Kidney tubule cell (primary cell): ENCODE measurements around the gene EPHB2.

Experiments used
- DNase-seq: peaks from one replicate; pipeline ENCODE4 v3.0.0-alpha.2; 2018; ENCODE audit warnings: low spot score

Gene EPHB2

DNA sequence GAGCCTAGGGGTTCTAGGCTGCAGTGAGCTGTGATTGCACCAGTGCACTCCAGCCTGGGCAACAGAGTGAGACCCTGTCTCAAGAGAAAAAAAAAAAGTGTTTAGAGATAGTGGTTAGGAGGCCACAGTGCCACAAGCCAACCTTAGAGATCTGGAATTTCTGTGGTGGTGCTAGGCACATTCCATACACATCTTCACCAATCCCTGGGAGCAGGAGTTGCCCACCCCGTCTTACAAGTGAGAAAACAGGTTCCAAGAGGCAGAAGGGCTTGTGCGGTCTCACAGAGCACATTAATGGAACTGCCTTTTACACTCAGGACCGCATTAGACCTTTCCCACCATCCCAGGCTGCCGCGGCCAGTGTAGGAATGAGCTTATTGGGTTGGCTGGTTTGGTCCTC lies 93.2 kb downstream of the EPHB2 start:
- DNase-seq: peak; percentile 6

DNA sequence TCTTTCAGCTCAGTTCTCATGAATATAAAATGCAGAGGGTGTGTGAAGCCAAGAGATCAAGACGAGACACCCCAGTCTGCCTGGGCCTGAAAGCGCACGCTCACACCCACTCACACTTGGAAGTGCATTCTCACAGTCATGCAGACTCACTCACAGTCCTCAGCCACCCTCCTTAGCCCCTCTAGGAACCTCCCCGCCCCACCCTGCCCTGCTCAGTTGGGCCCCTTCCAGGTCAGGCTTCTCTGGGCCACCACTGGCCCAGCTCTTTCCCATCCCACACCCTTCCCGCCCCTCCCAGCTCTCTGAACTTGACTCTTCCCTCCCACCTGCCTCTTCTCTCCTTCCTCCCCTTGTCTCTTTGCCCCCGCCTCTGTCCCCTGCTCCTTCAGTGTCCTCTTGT lies 93.8 kb downstream of the EPHB2 start:
- no peak for DNase-seq

DNA sequence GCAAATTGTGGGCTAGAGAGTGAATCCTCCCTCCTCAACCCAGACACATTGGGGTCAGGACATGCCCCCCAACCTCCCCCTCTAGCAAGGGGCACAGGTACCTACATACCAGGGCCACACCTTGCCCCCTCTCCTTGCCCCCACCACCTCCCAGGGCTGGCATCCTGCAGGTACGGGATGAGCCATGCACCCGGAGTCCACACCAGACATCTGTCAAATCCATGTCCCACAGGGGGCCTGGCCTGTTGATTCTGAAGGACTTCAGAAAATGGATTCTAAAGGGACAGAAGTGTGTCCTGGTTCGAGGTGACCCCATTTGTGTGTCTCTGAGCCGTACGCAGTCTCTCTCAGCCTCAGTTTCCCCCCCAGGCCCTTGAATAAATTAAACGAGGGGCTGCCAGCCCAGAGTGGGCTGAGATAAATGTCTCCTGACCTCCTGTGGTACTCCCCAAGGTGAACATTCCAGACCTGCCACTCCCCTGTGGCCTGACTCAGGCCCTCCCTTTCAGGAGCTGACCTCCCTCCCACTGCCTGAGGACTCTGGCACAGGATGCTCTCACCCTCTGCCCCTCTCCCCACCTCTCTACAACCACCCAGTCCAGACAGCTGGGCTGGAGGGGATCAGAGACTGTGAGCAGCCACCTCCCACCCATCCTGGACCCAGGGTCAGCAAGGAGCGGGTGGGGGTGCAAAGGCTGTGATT lies 94.5 kb downstream of the EPHB2 start:
- DNase-seq: no peak

DNA sequence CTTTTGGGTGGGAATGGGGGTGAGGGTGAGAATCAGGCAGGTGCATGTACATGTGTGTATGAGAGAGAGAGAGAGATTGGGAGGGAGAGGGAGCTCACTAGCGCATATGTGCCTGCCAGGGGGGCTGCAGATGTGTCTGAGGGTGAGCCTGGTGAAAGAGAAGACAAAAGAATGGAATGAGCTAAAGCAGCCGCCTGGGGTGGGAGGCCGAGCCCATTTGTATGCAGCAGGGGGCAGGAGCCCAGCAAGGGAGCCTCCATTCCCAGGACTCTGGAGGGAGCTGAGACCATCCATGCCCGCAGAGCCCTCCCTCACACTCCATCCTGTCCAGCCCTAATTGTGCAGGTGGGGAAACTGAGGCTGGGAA lies 95.0 kb downstream of the EPHB2 start:
- no peak for DNase-seq

DNA sequence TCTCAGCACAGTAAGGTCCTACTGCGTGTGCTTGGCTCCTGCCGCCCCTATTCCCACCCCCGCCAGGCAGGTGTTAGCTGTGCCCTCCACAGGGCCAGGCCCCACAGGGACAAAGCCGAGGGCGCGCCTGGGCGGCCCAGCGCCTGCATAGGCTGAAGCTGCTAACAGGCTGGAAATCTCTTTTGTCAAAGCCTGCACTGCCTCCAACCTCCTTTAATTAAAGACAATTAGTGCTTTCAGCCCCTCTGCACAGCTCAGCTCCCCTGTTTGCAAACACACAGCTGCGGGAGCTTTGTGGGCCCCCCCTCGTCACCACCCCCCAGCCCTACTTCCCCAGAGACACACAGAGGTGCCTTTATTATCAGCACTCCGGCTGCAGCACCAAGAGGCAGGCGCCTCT lies 95.9 kb downstream of the EPHB2 start:
- no peak for DNase-seq

DNA sequence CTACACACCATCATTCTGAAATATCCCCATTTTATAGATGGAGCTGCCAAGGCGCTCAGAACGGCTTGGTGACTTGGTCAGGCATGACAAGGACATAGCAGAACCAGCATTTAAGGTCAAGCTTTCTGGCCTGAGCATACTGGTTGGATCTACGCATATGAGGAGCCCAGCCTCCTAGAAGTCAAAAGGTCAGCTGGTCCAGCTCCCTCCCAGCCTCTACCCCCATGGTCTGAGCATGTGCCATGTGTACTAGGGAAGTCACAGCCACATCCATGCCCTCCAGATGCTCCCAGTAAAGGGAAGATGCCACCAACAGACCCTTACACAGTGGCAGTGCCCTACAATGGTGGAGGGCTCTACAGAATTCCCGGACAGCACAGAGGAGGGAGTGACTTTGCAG lies 96.7 kb downstream of the EPHB2 start:
- no peak for DNase-seq

DNA sequence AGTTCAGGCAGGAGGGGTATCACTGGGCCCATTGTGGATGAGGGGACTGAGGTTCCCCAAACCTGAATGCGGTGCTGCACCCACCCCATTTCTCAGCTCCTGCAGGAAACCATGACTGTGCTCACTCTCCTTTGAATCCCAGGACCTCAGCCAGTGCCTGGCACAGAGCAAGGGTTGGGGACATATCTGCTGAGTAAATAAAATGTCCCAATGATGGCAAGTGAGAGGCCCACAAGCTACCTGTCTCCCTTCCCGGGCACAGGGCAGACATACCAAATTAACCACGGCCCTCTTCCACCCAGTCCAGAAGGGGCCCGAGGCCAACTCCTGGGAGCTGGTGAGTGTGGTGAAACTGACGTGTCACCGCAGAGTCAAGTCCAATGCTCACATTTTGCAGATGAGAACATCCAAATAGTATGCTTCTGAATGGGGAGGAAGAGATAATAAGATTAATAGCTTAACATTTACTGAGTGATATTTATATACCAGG lies 97.6 kb downstream of the EPHB2 start:
- peak; percentile 29 for DNase-seq

DNA sequence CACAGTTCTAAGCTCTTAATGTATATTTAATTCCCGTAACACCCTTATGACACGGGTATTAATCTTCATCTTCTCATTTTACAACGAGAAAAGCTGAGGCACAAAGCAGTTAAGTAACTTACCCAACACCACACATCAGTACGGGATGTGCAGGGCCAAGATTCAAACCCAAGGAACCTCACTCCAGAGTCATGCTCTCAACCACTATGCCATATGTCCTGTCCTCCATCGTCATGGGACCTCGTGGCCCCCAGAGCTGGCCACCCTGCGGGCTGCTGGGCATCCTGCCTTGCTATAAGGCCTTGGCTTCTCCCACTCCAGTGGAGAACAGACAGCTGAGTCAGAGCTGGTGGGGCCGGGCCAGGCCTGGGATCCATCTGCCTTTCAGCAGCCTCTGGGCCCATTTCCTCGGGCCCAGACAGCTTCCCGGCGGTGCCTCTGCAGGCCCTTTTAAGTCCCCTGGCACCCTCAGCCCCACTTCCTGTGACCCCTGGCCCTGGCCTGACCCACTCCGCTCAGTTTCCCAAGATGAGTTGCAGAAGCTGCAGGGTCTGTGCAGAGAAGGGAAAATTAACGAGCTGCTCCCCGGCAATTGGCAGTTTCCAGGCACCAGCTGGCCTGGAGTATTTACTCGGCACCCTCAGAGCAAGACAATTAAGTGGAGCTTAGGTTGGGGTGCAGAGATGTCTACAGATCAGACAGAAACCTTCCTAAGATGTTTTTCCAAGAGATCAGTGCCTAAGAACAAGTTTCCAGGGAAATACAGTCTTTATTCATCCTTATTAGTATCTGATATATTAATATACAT lies 98.2 kb downstream of the EPHB2 start:
- no peak for DNase-seq

DNA sequence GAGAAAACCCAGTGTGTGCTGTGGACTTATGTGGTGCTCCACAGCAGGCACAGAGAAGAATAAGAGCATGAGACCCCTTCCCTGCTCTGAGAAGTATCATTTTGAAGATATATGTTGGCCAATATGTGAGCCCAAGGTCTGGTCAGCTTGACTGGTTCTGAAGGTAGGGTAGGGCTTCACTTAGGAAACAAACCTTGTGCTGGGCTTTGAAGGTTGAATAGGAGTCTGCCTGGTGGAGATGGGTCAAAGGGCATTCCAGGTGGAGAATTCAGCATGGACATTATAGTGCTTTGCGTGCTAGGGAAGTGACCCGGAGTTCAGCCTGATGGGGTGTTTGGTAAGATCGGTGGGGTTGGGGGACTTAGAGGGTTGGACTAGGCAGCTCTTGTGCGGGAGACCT lies 99.1 kb downstream of the EPHB2 start:
- DNase-seq: no peak

DNA sequence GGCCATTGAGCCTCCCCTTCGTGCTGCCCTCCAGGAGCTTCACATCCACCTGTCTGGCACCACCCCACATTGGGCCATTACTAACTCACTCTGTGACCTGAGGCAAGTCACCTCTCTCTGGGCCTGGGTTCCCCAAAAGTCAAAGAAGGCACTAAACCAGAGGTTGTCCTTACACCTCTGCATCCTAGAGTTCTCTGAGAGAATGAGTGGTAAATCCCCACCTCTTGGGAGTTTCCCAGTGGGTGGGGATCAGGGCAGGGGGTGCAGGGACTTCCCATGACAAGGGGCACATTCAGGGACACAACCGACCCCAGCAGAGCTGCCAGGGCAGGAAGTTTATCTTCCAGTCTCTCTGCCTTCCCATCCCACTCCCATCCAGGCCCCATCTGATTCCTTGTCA lies 99.7 kb downstream of the EPHB2 start:
- DNase-seq: no peak

DNA sequence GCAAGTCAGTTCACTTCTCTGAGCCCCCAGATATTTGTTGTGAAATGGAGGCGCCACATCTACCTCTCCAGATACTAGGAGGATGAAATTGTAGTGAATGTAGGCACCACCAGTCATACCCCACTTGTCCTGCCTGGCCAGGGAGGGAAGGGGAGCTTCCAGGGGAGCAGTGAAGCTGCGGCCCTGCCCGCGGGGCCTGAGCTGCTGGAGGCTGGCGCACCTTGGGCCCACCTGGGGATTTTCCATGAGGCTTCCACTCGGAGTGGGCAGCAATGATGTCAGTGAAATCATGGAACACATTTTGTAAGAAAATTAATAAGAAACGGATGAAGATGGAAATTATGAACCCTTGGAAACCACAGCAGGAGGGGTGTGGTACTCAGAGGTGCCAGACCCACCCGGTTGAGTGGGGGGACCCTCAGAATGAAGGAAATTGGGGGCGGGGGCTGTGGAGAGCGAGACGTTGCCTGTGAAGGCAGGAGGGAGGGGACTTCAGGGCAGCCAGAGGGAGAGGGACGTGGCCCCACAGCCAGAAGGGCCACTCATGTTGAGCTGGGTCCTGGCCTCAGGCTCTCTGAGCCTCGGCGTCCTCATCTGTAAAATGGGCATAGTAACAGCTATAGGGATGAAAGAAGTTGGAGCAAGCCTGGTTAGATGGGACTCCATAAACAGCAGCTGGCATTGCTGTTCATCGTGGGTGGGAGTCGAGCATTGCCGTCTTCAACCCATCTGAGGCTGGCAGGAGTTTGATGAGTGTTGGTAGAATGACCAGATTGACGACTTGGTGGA lies 101.6 kb downstream of the EPHB2 start:
- no peak for DNase-seq

DNA sequence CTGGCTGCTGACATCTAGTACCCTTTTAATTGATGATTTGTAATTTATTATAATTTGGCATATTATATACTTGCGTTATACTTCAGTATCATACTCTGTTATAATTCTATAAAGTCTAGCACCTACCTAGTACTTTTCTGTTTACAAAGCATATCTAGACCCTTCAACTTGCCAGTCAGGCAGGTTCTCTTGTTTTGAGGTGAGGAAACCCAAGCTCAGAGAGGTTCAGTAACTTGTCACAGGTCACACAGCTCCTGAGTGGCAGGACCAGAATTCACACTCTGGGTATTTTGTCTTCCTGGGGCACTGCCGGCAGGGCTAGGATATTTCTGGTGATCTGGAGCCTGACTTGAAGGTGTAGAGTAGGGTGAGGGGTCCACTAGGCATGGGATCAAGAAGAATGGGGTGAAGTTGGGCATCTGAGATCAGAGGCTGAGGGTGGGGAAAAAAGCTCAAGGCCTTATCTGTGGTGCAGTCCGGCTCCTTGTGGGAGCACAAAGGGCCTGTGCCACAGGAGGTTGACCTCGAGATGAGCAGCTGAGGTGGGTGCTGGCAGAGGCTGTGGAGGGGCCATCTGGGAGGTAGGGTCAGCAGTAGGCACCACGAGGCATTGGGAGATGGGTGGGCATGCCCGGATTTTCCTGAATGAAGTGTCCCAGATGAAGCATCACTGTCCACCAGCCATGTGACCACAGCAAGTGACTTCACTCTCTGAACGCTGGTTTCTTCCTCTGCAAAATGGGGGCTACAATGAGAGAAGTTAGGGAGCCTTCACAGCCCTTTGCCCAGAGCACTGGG lies 102.6 kb downstream of the EPHB2 start:
- no peak for DNase-seq

DNA sequence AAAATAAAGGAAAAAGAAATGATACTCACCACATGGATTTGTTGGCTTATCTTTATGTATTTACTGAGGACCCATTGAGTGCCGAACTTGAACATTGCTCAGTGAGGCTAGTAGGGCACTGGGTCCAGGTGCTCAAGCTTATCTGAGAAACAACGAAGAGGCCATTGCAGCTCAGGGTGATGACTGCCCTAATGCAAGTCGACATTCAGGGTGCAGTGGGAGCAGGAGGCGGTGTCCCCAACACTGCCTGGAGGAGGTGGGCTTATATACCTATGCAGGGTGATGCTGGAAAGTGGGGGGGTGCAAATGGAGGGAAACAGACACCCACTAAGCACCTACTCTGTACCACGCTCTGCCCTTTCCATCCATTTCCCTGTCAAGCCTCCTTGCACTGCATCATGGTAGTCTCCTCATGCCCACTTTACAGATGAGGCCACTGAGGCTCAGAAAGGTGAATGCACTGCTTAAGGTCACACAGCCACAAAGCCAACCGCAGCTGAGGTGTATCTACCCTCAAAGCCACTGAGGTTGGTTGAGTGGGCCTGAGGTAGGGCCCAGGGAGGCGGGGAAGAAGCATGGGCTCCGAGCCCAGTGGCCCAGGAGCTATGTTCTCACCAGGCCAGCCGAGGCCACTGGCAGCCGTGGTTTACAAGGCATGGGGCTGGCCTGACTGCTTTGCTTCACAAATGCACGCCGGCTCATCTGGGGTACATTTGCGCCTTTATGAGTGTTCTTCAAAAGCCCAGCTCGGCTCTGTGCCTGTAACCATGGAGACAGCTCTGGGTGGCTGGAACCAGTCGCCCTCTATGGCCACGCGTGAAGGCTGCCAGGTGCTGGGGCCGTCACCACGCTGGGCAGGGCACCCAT lies 103.8 kb downstream of the EPHB2 start:
- DNase-seq: peak; percentile 23

DNA sequence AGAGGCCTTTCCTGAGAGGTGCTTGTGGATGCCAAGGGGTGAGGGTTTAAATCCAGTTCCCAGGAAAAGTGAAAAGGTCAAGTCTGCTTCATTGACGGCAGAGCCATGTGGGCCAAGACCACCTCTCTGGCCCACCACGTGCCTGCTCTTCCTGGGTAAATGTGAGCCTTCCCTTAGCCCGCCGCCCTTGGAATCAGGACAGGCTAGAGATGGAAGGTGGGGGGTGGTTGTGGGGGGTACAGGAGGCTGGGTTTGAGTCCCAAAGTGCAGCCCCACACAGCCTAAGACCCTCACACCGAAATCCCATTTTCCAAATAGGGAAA lies 104.4 kb downstream of the EPHB2 start:
- no peak for DNase-seq

DNA sequence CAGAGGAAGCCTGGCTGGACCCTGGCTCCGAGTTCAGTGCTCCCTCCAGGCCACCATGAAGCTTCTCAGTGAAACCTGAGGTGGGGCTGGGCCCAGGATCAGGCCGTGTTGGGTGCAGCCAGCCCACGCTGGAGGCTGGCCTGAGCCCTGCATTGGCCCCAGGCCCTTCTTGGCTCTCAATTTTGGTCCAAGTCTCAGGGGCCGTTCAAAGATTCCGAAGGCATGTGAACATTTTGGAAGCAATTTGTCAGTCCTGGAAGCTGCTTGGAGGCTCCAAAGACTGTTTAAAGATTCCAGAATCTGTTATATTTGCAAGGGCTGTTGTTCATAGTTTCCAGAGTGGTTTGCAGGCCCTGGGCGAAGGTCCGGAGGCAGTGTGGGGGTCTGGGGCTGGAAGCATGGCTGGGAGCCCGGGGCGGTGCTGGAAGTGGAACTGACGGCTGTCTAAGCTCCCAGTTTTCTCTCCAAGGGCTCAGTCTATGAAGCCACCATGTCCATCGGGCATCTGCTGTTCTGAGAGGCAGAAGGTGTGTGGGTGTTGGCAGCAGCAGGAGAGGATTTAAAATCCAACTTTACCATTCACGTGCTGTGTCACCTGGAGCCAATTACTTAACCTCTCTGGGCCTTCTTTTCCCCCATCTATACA lies 104.9 kb downstream of the EPHB2 start:
- DNase-seq: no peak

DNA sequence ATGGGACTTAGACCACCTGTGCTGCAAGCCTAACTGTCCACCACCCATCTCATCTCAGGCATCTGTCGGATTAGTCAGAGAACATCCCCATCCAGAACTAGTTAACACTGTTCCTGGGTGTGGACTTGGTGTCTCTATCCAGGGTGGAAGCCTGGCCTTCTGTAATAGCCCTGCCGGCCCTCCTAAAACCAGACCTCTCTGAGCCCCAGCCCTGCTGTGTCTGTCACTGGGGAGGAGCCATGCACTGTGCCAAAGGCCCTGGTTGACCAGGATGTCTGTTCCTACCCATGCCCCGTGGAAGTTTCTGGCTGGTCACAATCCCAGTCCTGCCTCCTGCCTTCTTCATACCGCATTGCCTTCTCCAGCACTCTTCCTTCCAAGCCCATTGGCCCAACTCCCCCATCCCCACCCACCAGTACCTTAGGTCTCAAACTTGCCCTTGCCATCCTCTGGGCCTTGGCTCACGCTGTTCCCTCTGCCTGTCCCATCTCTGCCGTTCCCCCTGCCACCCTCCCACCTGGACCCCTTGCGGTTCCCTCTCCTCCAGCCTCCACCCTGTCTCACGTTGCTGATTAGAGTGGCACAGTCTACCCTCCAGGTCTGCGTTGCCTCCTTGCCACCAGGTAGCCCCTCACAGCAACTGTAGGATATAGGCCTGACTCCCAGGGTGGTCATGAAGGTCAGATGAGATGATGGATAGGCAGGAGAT lies 105.6 kb downstream of the EPHB2 start:
- no peak for DNase-seq

DNA sequence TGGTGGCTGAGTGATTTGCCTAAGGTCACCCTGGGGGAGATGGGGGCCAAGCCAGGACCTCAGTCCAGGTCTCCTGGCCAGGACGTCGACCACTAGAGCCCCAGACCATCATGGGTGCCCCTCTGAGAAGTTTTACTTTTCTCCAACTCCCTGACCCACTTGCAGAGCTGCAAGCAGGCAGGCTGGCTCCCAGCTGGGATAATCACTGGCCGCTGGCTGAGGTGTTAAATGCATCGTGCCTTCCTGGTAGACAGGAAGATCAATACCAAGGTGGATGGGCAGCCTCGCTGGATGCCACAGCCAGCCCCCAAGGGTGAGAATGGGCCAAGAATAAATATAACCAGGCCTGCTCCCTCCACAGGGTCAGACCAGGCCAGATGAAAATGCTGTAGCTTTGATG lies 106.2 kb downstream of the EPHB2 start:
- no peak for DNase-seq

DNA sequence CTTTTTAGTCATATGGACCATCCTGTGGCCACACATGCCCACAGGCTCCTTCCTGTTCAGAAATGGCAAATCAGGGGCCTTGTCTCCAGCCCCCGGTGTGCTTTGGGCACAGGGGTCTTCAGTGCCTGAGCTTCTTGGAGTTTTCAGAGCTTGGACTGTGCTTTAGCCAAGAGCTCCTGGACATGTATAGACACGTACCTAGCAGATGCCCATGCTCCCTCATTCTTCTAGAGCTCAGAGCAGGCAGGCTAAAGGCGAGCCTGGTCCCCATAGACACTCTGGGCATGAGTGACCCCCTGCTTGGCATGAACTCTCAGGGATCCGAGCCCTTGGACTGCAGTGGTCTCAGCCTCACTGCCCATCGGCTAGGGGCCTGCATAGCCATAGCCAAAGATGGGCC lies 106.8 kb downstream of the EPHB2 start:
- no peak for DNase-seq

DNA sequence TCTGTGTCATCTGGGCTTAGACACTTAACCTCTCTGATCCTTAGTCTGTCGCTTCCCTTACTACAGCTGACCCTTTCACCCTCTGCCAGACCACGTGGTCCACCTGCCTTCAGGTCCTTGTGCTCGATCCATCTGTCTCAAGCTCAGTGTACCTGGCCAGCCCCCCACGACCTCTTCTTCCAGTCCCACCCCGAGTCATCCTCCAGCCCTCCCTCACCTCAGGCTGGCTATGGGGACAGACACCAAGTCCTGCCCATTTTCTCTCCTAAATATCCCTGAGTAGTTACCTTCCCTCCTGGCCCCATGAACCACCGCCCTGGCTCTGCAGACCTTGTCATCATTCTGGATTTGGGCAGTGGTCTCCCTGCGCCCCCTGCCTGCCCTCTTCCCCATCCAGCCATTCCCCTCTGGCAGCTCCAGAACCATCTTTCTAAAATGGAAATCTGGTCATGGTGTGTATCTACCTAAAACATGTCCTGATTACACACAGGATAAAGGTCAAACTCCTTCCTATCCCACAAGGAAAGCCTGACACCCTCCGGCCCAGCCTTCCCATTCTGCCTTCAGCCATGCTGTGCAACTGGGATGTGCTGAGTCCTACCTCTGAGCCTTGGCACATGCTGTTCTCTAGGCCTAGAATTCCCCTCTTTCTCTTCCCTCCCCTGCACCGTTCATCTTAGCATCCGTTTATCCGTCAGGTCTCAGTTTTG lies 107.6 kb downstream of the EPHB2 start:
- no peak for DNase-seq
